ENCODE results near the gene TRPT1. TPM values are rescaled to one million over a fixed set of nuclear protein-coding genes. Genes with fewer than 3 reads are reported as not detected.
A peak's percentile ranks its signal among the peaks of the same experiment; 100 is the strongest.

TRPT1 gene
- total and polyA plus RNA-seq, 2 experiments from 2014 or later: 36.9 to 52.2 TPM

GRCh38 chr11:64240435-64241240 is 14.7 kb upstream of the TRPT1 start, which contains the start of gene FKBP2:
FKBP2 (plus strand) TSS chr11:64241095; CDS start chr11:64242388, 1,293 bp downstream.
- Histone ChIP-seq H4K20me1 (replicated peaks; ENCODE audit: insufficient read depth) (no peaks in the 10 kb centered on the region; the same call in 1 of the 2 replicates), H3K4me3 (peak within 1 kb of the TSS; percentile 97), H2AFZ (no peak within 1 kb of the TSS; the same call in 1 of the 2 replicates), H3K9me2 (ENCODE audit: insufficient read depth) (no peaks in the 10 kb centered on the region), H3F3A (replicated peaks; ENCODE audit: low read depth) (peaks cover 26% of the 10 kb centered on the region), H3K4me1 (ENCODE audit: insufficient read depth) (peaks cover 17% of the 10 kb centered on the region; the same call in 1 of the 2 replicates), H3K36me3 (ENCODE audit: insufficient read depth) (no peaks in the 10 kb centered on the region), H3K79me2 (replicated peaks; ENCODE audit: insufficient read depth) (peaks cover 19% of the 10 kb centered on the region), H3K4me2 (peak within 1 kb of the TSS; percentile 96), H3K27me3 (ENCODE audit: insufficient read depth) (no peaks in the 10 kb centered on the region), H3K27ac (ENCODE audit: low read depth) (peak within 1 kb of the TSS; percentile 94; the same call in 1 of the 2 replicates)
- DNase-seq (ENCODE audit: low spot score) (peak; percentile 98), ATAC-seq (peak; percentile 48)
- Mint-ChIP-seq H3K36me3 (ENCODE audit: low read depth) (peaks cover 24% of the 10 kb centered on the region), H3K4me3 (peak within 1 kb of the TSS; percentile 93), H3K27me3 (ENCODE audit: insufficient read depth, low read depth, poor library complexity) (peaks cover 28% of the 10 kb centered on the region), H3K27ac (peak within 1 kb of the TSS; percentile 98), H3K4me1 (peaks cover 27% of the 10 kb centered on the region), H3K9me3 (no peaks in the 10 kb centered on the region)
- no peak for TF ChIP-seq JUNB (IDR thresholded peaks at IDR 0.05; ENCODE audit: unreplicated experiment)
- TF ChIP-seq REST (IDR thresholded peaks at IDR 0.05; ENCODE audit: unreplicated experiment): no peak
- no peak for TF ChIP-seq CTCF (conservative IDR thresholded peaks at IDR 0.05; ENCODE audit: low read depth in 2 of 2)
- peak; percentile 60; the same call in 1 of the 2 replicates for TF ChIP-seq ETS1 (IDR thresholded peaks at IDR 0.05)
- TF ChIP-seq POLR2AphosphoS5 (IDR thresholded peaks at IDR 0.05; ENCODE audit: low read depth): peak; percentile 95
- no peak for TF ChIP-seq EZH2phosphoT487 (IDR thresholded peaks at IDR 0.05; ENCODE audit: unreplicated experiment)
- no peak for TF ChIP-seq NANOG (IDR thresholded peaks at IDR 0.05; ENCODE audit: borderline replicate concordance)
- TF ChIP-seq STAT1 (IDR thresholded peaks at IDR 0.05; ENCODE audit: unreplicated experiment): no peak
- peak; percentile 93 for TF ChIP-seq CREB1 (CRISPR knock-in tag; IDR thresholded peaks at IDR 0.05; ENCODE audit: low read depth)
- no peak for TF ChIP-seq ZNF114 (CRISPR knock-in tag; IDR thresholded peaks at IDR 0.05)
